WTC11 (cell line): ENCODE data around the gene SGMS1. TPM values are rescaled to one million over a fixed set of nuclear protein-coding genes. Genes with fewer than 3 reads are reported as not detected.

Experiments
- ATAC-seq: fragments of 200-7000 bp; cut with Tn5 transposase; 2 replicates; pipeline ENCODE4 v1.10.0; 2021; ENCODE audit warnings: mild to moderate bottlenecking, moderate library complexity
- CTCF ChIA-PET: fragments of 300-600 bp; sonication (Branson Sonifier 250); formaldehyde crosslinking; loops from one replicate; lab custom pipeline; 2021; ENCODE audit warnings: antibody characterized with exemption; lab: Charles Lee
- POLR2A ChIA-PET: fragments of 350-600 bp; sonication (Branson Sonifier 250); formaldehyde crosslinking; loops from one replicate; lab custom pipeline; 2021; ENCODE audit warnings: antibody characterized with exemption; lab: Charles Lee
- DNase-seq: peaks from one replicate; pipeline ENCODE4 v3.0.0; 2021; ENCODE audit warnings: low spot score
- H3K27ac Mint-ChIP-seq: 2 replicates; pipeline ENCODE4 v1.8.0; 2021; ENCODE audit warnings: mixed read lengths
- H3K27me3 Mint-ChIP-seq: 2 replicates; pipeline ENCODE4 v1.8.0; 2021; ENCODE audit warnings: low read depth, mild to moderate bottlenecking, moderate library complexity, mixed read lengths
- H3K36me3 Mint-ChIP-seq: 2 replicates; pipeline ENCODE4 v1.8.0; 2021; ENCODE audit warnings: mixed read lengths
- H3K4me1 Mint-ChIP-seq: 2 replicates; pipeline ENCODE4 v1.8.0; 2022; ENCODE audit warnings: mixed read lengths
- H3K4me3 Mint-ChIP-seq: 2 replicates; pipeline ENCODE4 v1.8.0; 2021; ENCODE audit warnings: mild to moderate bottlenecking, moderate library complexity, mixed read lengths
- H3K9me3 Mint-ChIP-seq: 2 replicates; pipeline ENCODE4 v1.8.0; 2021; ENCODE audit warnings: mixed read lengths
- AFF4 ChIP-seq: sonication (generic); formaldehyde crosslinking; IDR thresholded peaks from 2 replicates; pipeline ENCODE4 v1.8.1; 2023; ENCODE audit warnings: mild to moderate bottlenecking, missing genetic modification reagents, borderline replicate concordance
- AR ChIP-seq: fragments of 250-450 bp; sonication (Bioruptor Pico); IDR thresholded peaks from 2 replicates; pipeline ENCODE4 v1.9.0; 2021; ENCODE audit warnings: mild to moderate bottlenecking
- ATF3 ChIP-seq: sonication (generic); formaldehyde crosslinking; conservative IDR thresholded peaks from 2 replicates; pipeline ENCODE4 v1.8.1; 2022; ENCODE audit warnings: mild to moderate bottlenecking, missing genetic modification reagents
- CREB1 ChIP-seq: sonication (generic); formaldehyde crosslinking; IDR thresholded peaks from 2 replicates; pipeline ENCODE4 v1.8.0; 2023; ENCODE audit warnings: mild to moderate bottlenecking, missing genetic modification reagents
- GABPB1 ChIP-seq: sonication (generic); formaldehyde crosslinking; IDR thresholded peaks from 2 replicates; pipeline ENCODE4 v1.8.1; 2023; ENCODE audit warnings: mild to moderate bottlenecking, missing genetic modification reagents
- NR1H2 ChIP-seq: sonication (generic); formaldehyde crosslinking; IDR thresholded peaks from 2 replicates; pipeline ENCODE4 v1.9.0; 2021; ENCODE audit warnings: mild to moderate bottlenecking, moderate library complexity, missing genetic modification reagents
- SOX15 ChIP-seq: fragments of 250-450 bp; sonication (Bioruptor Pico); IDR thresholded peaks from 2 replicates; pipeline ENCODE4 v1.9.0; 2021; ENCODE audit warnings: mild to moderate bottlenecking
- ZBTB21 ChIP-seq: sonication (generic); formaldehyde crosslinking; IDR thresholded peaks from 2 replicates; pipeline ENCODE4 v1.8.1; 2023; ENCODE audit warnings: mild to moderate bottlenecking, missing genetic modification reagents, borderline replicate concordance
- ZNF219 ChIP-seq: sonication (generic); formaldehyde crosslinking; IDR thresholded peaks from 2 replicates; pipeline ENCODE4 v1.8.0; 2023; ENCODE audit warnings: missing genetic modification reagents, mild to moderate bottlenecking, borderline replicate concordance
- ZNF416 ChIP-seq: fragments of 250-450 bp; sonication (Bioruptor Pico); IDR thresholded peaks from 2 replicates; pipeline ENCODE4 v1.9.0; 2021; ENCODE audit warnings: mild to moderate bottlenecking, inconsistent platforms
- total RNA-seq: library from RNA; stranded (reverse); gene quantifications from 3 replicates; pipeline ENCODE4 v1.2.3, GENCODE V29; 2021

The SGMS1 gene
- total RNA-seq, 1 experiment from 2014 or later: 13.2 TPM

GRCh38 chr10:50392966-50393718 is 230.6 kb downstream of the SGMS1 start:
- ChIA-PET CTCF (no interaction called here), POLR2A (no interaction called here)
- DNase-seq: no peak
- Mint-ChIP-seq H3K36me3 (no peaks in the 10 kb centered on the region), H3K4me1 (peaks cover 23% of the 10 kb centered on the region), H3K9me3 (no peaks in the 10 kb centered on the region), H3K4me3 (no peak overlapping the region), H3K27ac (no peak overlapping the region), H3K27me3 (no peaks in the 10 kb centered on the region)
- no peak for TF ChIP-seq CREB1
- no peak for ATAC-seq

- H3K36me3 Mint-ChIP-seq: no peaks in the 10 kb centered on the region
- no peak overlapping the region for H3K4me3 Mint-ChIP-seq
- POLR2A ChIA-PET: no interaction called here
- ATAC-seq: no peak
- DNase-seq: no peak
- H3K4me1 Mint-ChIP-seq: peaks cover 25% of the 10 kb centered on the region
- no peak overlapping the region for H3K27ac Mint-ChIP-seq
- no peaks in the 10 kb centered on the region for H3K9me3 Mint-ChIP-seq
- CTCF ChIA-PET: interaction anchor here (0.7 kb wide), 1 partner anchor 184 kb away, joined by 4 read pairs; no protein-coding TSS in a partner anchor
- TF ChIP-seq NR1H2 (CRISPR knock-in tag) (no peak), AR (CRISPR knock-in tag) (no peak), GABPB1 (CRISPR knock-in tag) (0 out of 2 replicates have a peak, but pooled peaks have one; percentile 41), AFF4 (CRISPR knock-in tag) (no peak)
- H3K27me3 Mint-ChIP-seq: no peaks in the 10 kb centered on the region
Measured at GRCh38 chr10:50392426-50392825, 231.3 kb downstream of the SGMS1 start.

GRCh38 chr10:50390302-50390701 is 233.5 kb downstream of the SGMS1 start:
- no peaks in the 10 kb centered on the region for H3K36me3 Mint-ChIP-seq
- ATAC-seq (no peak), DNase-seq (no peak)
- H3K27me3 Mint-ChIP-seq: no peaks in the 10 kb centered on the region
- TF ChIP-seq ATF3 (CRISPR knock-in tag) (no peak), ZNF219 (CRISPR knock-in tag) (no peak), ZNF416 (CRISPR knock-in tag) (no peak)
- H3K4me3 Mint-ChIP-seq: no peak overlapping the region
- H3K9me3 Mint-ChIP-seq: no peaks in the 10 kb centered on the region
- CTCF ChIA-PET: no interaction called here
- peaks cover 33% of the 10 kb centered on the region for H3K4me1 Mint-ChIP-seq
- POLR2A ChIA-PET: no interaction called here
- H3K27ac Mint-ChIP-seq: no peak overlapping the region

- Mint-ChIP-seq H3K27me3 (no peaks in the 10 kb centered on the region), H3K36me3 (no peaks in the 10 kb centered on the region), H3K4me3 (no peak overlapping the region), H3K27ac (no peak overlapping the region), H3K4me1 (peaks cover 37% of the 10 kb centered on the region), H3K9me3 (no peaks in the 10 kb centered on the region)
- no peak for TF ChIP-seq ZBTB21 (CRISPR knock-in tag)
- no peak for TF ChIP-seq SOX15 (CRISPR knock-in tag)
- DNase-seq (no peak), ATAC-seq (no peak)
- ChIA-PET POLR2A (interaction anchor here (0.6 kb wide), 1 partner anchor 66 kb away, joined by 4 read pairs; no protein-coding TSS in a partner anchor), CTCF (interaction anchor here (0.7 kb wide), 1 partner anchor 21 kb away, joined by 4 read pairs; no protein-coding TSS in a partner anchor)
Measured at GRCh38 chr10:50388181-50388580, 235.6 kb downstream of the SGMS1 start.
